ENCODE results near the gene USP32.

DNA sequence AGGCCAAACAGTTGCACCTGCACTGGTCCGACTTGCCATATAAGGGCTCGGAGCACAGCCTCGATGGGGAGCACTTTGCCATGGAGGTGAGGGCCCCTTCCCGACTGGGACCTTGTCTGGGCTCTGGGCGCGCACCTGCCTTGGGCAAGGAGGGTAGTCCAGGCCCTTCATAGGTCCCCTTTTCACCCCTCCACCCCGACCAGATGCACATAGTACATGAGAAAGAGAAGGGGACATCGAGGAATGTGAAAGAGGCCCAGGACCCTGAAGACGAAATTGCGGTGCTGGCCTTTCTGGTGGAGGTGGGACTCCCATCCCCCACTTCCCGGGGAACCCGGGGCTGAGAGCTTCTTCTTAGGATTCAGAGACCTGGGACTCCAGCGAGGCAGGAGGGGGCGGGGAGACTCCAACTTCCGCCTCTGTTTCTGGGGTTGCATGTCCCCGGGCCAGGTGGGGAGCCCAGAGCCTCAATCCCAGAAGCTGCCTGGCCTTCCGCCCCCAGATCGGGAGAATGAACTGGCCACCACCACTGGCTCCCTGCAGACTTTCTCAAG, 234.4 kb downstream of the USP32 start:
- no peak for TF ChIP-seq SUZ12 (IDR thresholded peaks at IDR 0.05; ENCODE audit: extremely low read depth, insufficient read depth, insufficient read length)
- TF ChIP-seq ZNF274 (IDR thresholded peaks at IDR 0.05; ENCODE audit: low read depth, low read length) = no peak
